Glomerular endothelial cell (primary cell): ENCODE data around the gene PAQR9. TPM values are rescaled to one million over a fixed set of nuclear protein-coding genes. Genes with fewer than 3 reads are reported as not detected.

Experiments used
- DNase-seq: peaks from one replicate; pipeline ENCODE4 v3.0.0-alpha.2; 2011; ENCODE audit warnings: low read depth, low spot score; ENCODE audit errors: extremely low read depth
- total RNA-seq: library from RNA; depleted of rRNA; stranded (reverse); fragments of >200 nt; gene quantifications from 2 replicates; pipeline ENCODE4 v1.2.3, GENCODE V29; 2015

PAQR9 gene
- total RNA-seq, 1 donor from 2014 or later = not detected

- no peak for DNase-seq
Measured at GRCh38 chr3:142952272-142953193, 10.9 kb downstream of the PAQR9 start.

GRCh38 chr3:142951794-142952193, 11.7 kb downstream of the PAQR9 start:
- DNase-seq = no peak

- DNase-seq = no peak
Measured at GRCh38 chr3:142950972-142951371, 12.5 kb downstream of the PAQR9 start.

GRCh38 chr3:142947799-142948575, 15.5 kb downstream of the PAQR9 start:
- no peak for DNase-seq

- no peak for DNase-seq
Measured at GRCh38 chr3:142947352-142947751, 16.1 kb downstream of the PAQR9 start.

- no peak for DNase-seq
Measured at GRCh38 chr3:142946861-142947260, 16.6 kb downstream of the PAQR9 start.

- DNase-seq = no peak
Measured at GRCh38 chr3:142945023-142945422, 18.5 kb downstream of the PAQR9 start.

GRCh38 chr3:142944342-142944741, 19.1 kb downstream of the PAQR9 start:
- DNase-seq = no peak

GRCh38 chr3:142943870-142944269, 19.6 kb downstream of the PAQR9 start:
- no peak for DNase-seq

- no peak for DNase-seq
Measured at GRCh38 chr3:142943349-142943748, 20.1 kb downstream of the PAQR9 start.

GRCh38 chr3:142941373-142942123, 21.9 kb downstream of the PAQR9 start:
- no peak for DNase-seq

GRCh38 chr3:142940472-142940871, 23.0 kb downstream of the PAQR9 start:
- no peak for DNase-seq

GRCh38 chr3:142940000-142940399, 23.5 kb downstream of the PAQR9 start:
- DNase-seq = no peak

GRCh38 chr3:142935963-142936362, 27.5 kb downstream of the PAQR9 start:
- no peak for DNase-seq

GRCh38 chr3:142934887-142935269, 28.6 kb downstream of the PAQR9 start:
- no peak for DNase-seq

- DNase-seq = no peak
Measured at GRCh38 chr3:142934128-142934886, 29.2 kb downstream of the PAQR9 start.

- no peak for DNase-seq
Measured at GRCh38 chr3:142931222-142931621, 32.3 kb downstream of the PAQR9 start.

GRCh38 chr3:142930463-142930862, 33.0 kb downstream of the PAQR9 start:
- no peak for DNase-seq

GRCh38 chr3:142929890-142930289, 33.6 kb downstream of the PAQR9 start:
- no peak for DNase-seq

- no peak for DNase-seq
Measured at GRCh38 chr3:142929109-142929508, 34.4 kb downstream of the PAQR9 start.
